Lung (tissue), 12 donors: ENCODE measurements around the gene GUCY1A1. TPM values are rescaled to one million over a fixed set of nuclear protein-coding genes. Genes with fewer than 3 reads are reported as not detected.
A peak's percentile ranks its signal among the peaks of the same experiment; 100 is the strongest.

Source experiments
- ATAC-seq: fragments of 200-7000 bp; cut with Tn5 transposase; one replicate; pipeline ENCODE4 v1.9.1; 2020; ENCODE audit warnings: moderate number of reproducible peaks; ENCODE audit not compliant: insufficient read depth, low FRiP score
- DNase-seq, 3 donors: peaks; one replicate each; pipeline ENCODE4 v3.0.0-alpha.2; 2013 to 2017
- H3K27ac ChIP-seq, 2 donors: one replicate each; pipeline ENCODE4 v1.5.1; 2013; ENCODE audit warnings: mild to moderate bottlenecking in 2 of 2, moderate library complexity in 2 of 2, control low read depth in 1 of 2, inconsistent platforms in 1 of 2, low read depth in 1 of 2, low read length in 1 of 2
- H3K27me3 ChIP-seq, 3 donors: one replicate each; pipeline ENCODE4 v1.5.1; 2013; ENCODE audit warnings: low read length in 2 of 3; ENCODE audit not compliant: control insufficient read depth in 3 of 3, insufficient read depth in 3 of 3
- H3K36me3 ChIP-seq, 4 donors: one replicate each; pipeline ENCODE4 v1.5.1; 2013; ENCODE audit warnings: low read length in 4 of 4, mild to moderate bottlenecking in 1 of 4, moderate library complexity in 1 of 4; ENCODE audit not compliant: control insufficient read depth in 4 of 4, insufficient read depth in 4 of 4
- H3K4me1 ChIP-seq, 5 donors: one replicate each; pipeline ENCODE4 v1.5.1; 2013; ENCODE audit warnings: low read length in 5 of 5, mild to moderate bottlenecking in 2 of 5, moderate library complexity in 1 of 5; ENCODE audit not compliant: control insufficient read depth in 5 of 5, insufficient read depth in 5 of 5
- H3K4me3 ChIP-seq: one replicate; pipeline ENCODE4 v1.5.1; 2013; ENCODE audit warnings: mild to moderate bottlenecking, control low read depth, moderate library complexity
- H3K9ac ChIP-seq, 2 donors: one replicate each; pipeline ENCODE4 v1.5.1; 2013; ENCODE audit warnings: low read length in 2 of 2, control low read depth in 1 of 2; ENCODE audit not compliant: insufficient read depth in 1 of 2
- H3K9me3 ChIP-seq, 4 donors: one replicate each; pipeline ENCODE4 v1.5.1; 2013; ENCODE audit warnings: low read length in 3 of 4, mild to moderate bottlenecking in 1 of 4, moderate library complexity in 1 of 4; ENCODE audit not compliant: control insufficient read depth in 4 of 4, insufficient read depth in 3 of 4
- WGBS, 2 donors: extraction: QIAGEN DNeasy Blood & Tissue Kit; methylation state at CpG; one replicate each; pipeline ENCODE4 v1.1.7; 2013; 5-methylcytosine and 5-hydroxymethylcytosine counted together
- polyA plus RNA-seq, 2 donors: library from polyadenylated mRNA; stranded (reverse); fragments of 200-250 nt; gene quantifications; one replicate each; pipeline ENCODE4 v1.2.1, GENCODE V29; 2013
- total RNA-seq, 2 donors: library from RNA; depleted of rRNA in 1 of 2; stranded (reverse); fragments of >200 nt in 1 of 2; gene quantifications; one replicate each; pipeline ENCODE4 v1.2.1, GENCODE V29; 2014 to 2021
- TF ChIP-seq, protein P1 (sequence below): IDR thresholded peaks from 2 replicates; pipeline ENCODE4 v1.5.1; 2012; ENCODE audit warnings: mild to moderate bottlenecking; ENCODE audit errors: control extremely low read depth, extremely low read depth
- donor health status: control.
- donor health status: control.
- donor health status: Bipolar disorder and iron deficiency.
- donor health status: healthy.
- donor health status: DM: yes; HTN: yes; CAD: no.

GUCY1A1 gene
- total and polyA plus RNA-seq, 4 donors = 8.0 to 115 (median 28.5) TPM

DNA sequence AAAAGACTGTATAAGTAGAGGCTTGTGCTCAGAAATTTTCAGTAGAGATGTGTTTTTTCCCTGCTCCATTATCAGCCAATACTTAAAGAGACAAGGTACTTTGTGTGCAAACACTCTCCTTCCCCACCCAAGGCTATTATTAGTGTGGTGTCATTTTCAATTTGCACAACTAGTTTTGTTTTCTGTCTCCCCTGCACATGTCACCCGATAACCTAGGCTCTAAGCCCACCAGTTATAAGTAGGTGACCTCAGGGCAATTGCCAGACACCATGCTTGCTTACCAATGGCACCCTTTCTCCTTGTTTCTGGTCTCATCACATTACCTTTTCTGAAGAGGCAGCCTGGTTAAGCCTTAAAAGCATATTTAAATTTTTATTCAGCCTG, 8.0 kb upstream of the GUCY1A1 start:
- TF ChIP-seq, protein P1, sequence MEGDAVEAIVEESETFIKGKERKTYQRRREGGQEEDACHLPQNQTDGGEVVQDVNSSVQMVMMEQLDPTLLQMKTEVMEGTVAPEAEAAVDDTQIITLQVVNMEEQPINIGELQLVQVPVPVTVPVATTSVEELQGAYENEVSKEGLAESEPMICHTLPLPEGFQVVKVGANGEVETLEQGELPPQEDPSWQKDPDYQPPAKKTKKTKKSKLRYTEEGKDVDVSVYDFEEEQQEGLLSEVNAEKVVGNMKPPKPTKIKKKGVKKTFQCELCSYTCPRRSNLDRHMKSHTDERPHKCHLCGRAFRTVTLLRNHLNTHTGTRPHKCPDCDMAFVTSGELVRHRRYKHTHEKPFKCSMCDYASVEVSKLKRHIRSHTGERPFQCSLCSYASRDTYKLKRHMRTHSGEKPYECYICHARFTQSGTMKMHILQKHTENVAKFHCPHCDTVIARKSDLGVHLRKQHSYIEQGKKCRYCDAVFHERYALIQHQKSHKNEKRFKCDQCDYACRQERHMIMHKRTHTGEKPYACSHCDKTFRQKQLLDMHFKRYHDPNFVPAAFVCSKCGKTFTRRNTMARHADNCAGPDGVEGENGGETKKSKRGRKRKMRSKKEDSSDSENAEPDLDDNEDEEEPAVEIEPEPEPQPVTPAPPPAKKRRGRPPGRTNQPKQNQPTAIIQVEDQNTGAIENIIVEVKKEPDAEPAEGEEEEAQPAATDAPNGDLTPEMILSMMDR = no peak

DNA sequence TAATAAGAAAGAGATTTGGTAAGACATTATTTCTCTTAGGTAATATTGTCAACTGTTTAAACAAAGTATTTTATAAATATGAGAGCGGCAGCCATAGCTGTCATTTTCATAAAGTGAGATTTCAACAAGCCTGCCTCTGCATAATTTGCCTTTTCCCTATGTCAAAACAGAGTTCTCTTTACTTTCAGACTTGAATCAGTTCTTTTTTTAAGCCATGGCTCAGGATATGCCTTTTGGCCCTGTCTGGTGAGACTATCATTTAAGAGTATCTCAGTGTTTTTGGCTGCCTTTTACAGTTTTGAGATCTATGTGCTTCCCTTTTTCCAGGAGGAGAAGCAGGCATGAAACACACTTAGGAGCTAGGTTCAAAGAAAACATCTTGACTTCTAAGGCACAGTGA, 7.5 kb upstream of the GUCY1A1 start:
- peaks cover 0 to 31% (median 5%) of the 10 kb centered on the region in 5 donors for H3K4me1 ChIP-seq
- no peaks in the 10 kb centered on the region for H3K36me3 ChIP-seq
- H3K4me3 ChIP-seq = no peak overlapping the region
- ATAC-seq (no peak), DNase-seq (peak in 1 of 3 donors; percentile 66)
- no peaks in the 10 kb centered on the region for H3K27me3 ChIP-seq
- WGBS, 2 donors = 75 to 87% methylated on average over 1 of the region's 1 CpG
- H3K27ac ChIP-seq = no peak overlapping the region
- TF ChIP-seq, protein P1 = no peak
- peak overlapping the region in 1 of 2 donors; percentile 45 for H3K9ac ChIP-seq
- H3K9me3 ChIP-seq = no peaks in the 10 kb centered on the region

More for the DNA sequence above, 8.0 kb upstream of the GUCY1A1 start:
- H3K36me3 ChIP-seq = no peaks in the 10 kb centered on the region
- H3K27me3 ChIP-seq = no peaks in the 10 kb centered on the region
- whole genome bisulfite sequencing, 2 donors = 39 to 75% methylated on average over 1 of the region's 1 CpG
- H3K27ac ChIP-seq = no peak overlapping the region
- H3K4me1 ChIP-seq = peaks cover 0 to 31% (median 5%) of the 10 kb centered on the region in 5 donors
- H3K9me3 ChIP-seq = no peaks in the 10 kb centered on the region
- no peak overlapping the region for H3K9ac ChIP-seq
- ATAC-seq = no peak
- H3K4me3 ChIP-seq = no peak overlapping the region
- no peak for DNase-seq

DNA sequence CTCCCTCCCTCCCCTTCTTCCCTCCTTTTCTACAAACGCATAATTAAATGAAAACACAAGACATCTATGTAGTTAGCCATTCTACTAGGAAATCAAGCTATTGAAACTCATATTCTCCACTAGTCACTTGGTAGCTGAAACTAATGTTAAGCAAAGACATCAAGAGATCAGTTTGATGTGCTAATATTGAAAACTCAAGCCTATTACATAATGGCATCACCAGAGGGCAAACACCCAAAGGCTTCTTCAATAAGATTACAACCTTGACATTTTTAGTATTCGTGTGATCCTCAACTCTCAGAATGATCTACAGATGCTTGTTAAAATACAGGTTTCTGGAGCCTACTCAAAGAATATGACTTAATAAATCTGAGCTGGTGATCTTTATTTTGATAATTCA, 6.2 kb upstream of the GUCY1A1 start:
- H3K4me1 ChIP-seq = peaks cover 0 to 42% (median 10%) of the 10 kb centered on the region in 5 donors
- H3K9ac ChIP-seq = no peak overlapping the region
- H3K4me3 ChIP-seq = no peak overlapping the region
- no peak for DNase-seq
- H3K27ac ChIP-seq = no peak overlapping the region
- WGBS, 2 donors = 76 to 81% methylated on average over 2 of the region's 2 CpGs
- no peaks in the 10 kb centered on the region for H3K9me3 ChIP-seq
- TF ChIP-seq, protein P1 = no peak
- ATAC-seq = no peak
- H3K36me3 ChIP-seq = no peaks in the 10 kb centered on the region
- H3K27me3 ChIP-seq = no peaks in the 10 kb centered on the region

DNA sequence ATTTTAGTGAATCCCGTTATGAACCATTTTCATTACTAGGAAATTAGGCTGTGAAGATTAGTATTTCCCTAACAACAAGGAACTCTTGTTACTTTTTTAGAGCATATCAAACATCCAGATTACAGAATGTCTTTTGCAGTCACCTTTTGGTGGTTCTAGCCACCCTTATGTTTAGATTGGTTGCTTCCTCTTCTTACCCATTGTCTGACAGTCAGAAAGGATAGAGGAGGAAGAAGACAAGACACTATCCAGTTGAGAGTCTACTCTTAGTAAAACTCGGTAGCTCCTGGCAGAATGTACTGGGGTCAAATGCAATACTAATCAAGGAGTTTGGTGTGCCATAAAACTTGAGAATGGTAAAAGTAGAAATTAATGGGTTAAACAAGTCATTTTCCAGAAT, 1.6 kb upstream of the GUCY1A1 start:
- ATAC-seq (no peak), DNase-seq (no peak)
- H3K27me3 ChIP-seq = no peaks in the 10 kb centered on the region
- TF ChIP-seq, protein P1 = no peak
- peaks cover 0 to 8% (median 2%) of the 10 kb centered on the region in 4 donors for H3K36me3 ChIP-seq
- no peak overlapping the region for H3K27ac ChIP-seq
- 70 to 75% methylated on average over 2 of the region's 2 CpGs for WGBS, 2 donors
- H3K9ac ChIP-seq = peak overlapping the region in 1 of 2 donors; percentile 33
- H3K4me1 ChIP-seq = peaks cover 0 to 30% (median 10%) of the 10 kb centered on the region in 5 donors
- H3K9me3 ChIP-seq = no peaks in the 10 kb centered on the region
- no peak overlapping the region for H3K4me3 ChIP-seq
